NCI-H2081 treated with DMSO at 0.1 percent for 48 hours (cell line): ENCODE measurements around the gene WNK2.

Experiments used
- DNase-seq: peaks from one replicate; lab custom pipeline; 2025; lab: John Stamatoyannopoulos, UW

WNK2 gene

GRCh38 chr9:93185266-93186214, 1.6 kb downstream of the WNK2 start:
- no peak for DNase-seq

GRCh38 chr9:93186215-93186945, 2.4 kb downstream of the WNK2 start:
- DNase-seq, result no peak

GRCh38 chr9:93187047-93187446, 3.1 kb downstream of the WNK2 start:
- DNase-seq, result no peak

DNA sequence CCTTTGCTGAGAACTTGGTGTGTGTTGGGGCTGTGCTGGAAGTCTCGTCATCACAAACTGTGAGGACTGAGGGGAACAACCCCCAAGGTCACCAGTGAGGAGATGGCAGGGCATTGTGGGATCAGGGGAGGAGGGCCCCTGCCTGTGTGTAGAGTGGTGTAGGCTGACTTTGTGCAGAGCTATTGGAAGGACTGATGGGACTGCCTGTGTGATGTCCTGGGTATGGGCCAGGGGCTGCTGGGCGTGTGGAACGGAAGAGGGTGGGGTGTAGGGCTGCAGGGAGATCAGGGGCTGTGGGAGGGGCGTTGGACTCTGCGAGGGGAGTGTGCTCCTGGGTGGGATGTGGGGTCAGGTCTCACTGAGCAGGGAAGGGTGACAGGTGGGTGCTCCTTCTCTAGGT, 3.6 kb downstream of the WNK2 start:
- DNase-seq, result no peak

DNA sequence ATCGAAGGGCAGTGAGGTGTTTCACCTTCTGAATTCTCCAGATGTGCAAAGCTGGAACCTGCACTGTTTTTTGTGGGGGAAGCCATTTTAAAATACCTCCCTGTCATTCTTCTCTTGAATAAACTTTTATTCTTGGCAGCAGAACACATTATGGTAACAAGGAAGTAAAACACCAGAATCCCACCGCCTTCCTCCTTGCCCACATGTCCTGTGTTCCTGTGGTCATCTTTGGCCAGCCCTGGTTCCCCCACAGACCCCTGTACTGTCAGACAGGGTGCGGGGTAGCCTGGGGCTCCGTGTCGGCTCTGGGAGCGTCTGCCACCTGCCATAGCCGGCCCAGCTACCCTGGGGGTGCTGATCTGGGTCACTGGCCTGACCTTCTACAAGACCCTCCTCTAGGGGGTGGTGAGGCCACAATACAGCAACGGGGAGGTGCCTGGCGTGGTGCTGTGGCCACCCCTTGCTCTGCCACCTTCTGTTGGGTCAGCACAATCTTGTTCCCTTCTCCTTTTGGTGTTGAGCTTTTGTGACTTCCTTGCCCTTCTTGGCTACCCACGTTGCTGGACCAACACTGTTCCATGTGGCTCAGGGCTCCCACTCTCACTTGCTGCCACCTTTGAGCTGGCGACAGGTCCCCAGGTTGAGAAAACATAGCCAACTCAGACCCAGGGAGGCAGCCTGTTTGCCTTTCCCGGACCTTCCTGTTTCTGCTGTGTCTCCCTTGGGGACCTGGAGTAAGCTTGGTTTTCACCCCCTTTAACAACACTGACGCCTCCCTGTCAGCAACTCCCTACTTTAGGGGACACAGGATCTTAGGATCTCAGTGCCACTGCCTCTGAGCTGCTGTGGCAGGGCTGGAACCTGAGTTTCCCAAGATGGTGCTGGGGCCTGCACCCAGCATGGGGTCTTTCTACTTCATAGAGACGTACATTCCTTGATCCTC, 4.8 kb downstream of the WNK2 start:
- no peak for DNase-seq

DNA sequence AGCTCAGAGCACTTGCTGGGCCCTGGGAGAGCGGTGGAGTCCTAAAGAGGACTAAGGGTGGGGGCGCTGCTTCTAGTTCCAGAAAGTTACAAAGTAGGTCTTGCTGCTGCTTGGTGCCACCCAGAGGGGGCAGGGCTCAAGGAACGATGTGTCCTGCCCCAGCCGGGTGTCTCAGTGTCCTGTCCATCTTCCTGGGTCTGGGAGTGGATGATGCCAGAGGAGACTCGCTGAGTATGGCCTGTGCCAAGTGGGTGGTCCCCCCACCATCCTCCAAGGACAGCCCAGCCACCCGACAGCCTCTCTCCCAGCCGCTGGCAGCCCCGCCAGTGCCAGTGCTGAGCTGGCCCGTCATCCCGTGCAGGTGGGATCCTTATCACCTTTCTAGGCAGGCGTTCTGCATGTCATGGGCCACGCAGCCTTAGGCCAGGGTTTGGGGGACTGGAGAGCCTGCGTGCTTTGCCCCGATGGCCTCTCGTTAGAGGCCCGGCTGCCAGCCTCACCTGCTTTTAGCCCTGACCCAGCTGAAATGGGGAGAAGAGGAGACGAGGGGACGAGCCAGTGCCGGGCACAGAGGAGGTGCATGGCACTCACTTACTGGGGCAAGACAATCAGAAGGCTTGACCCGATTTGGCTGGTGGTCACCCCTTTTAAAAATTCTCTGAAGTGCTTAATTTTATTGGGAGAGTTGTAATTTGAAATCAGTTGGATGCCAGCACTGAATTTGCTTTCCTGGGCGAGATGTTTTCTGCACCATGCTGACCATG, 5.6 kb downstream of the WNK2 start:
- DNase-seq, result no peak

- DNase-seq, result no peak
Observed at GRCh38 chr9:93190133-93190525, 6.2 kb downstream of the WNK2 start.

GRCh38 chr9:93190656-93191353, 6.9 kb downstream of the WNK2 start:
- no peak for DNase-seq

- DNase-seq, result no peak
Observed at GRCh38 chr9:93191354-93191660, 7.4 kb downstream of the WNK2 start.

GRCh38 chr9:93192721-93193387, 8.9 kb downstream of the WNK2 start:
- DNase-seq, result no peak

- no peak for DNase-seq
Observed at GRCh38 chr9:93193388-93194220, 9.7 kb downstream of the WNK2 start.

DNA sequence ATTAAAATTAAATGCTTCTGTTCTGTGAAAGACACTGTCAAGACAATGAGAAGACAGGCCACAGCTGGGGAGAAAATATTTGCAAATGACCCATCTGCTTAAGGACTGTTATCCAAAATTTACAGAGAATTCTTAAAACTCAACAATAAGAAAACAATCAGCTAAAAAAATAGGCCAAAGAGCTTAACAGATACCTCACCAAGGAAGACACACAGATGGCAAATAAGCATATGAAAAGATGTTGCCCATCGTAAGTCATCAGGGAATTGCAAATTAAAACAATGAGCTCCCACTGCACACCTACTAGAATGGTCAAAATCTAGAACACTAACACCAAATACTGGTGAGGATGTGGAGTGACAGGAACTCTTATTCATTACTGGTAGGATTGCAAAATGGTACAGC, 10.3 kb downstream of the WNK2 start:
- no peak for DNase-seq

GRCh38 chr9:93194641-93195040, 10.7 kb downstream of the WNK2 start:
- DNase-seq, result no peak

- no peak for DNase-seq
Observed at GRCh38 chr9:93196096-93197055, 12.4 kb downstream of the WNK2 start.

DNA sequence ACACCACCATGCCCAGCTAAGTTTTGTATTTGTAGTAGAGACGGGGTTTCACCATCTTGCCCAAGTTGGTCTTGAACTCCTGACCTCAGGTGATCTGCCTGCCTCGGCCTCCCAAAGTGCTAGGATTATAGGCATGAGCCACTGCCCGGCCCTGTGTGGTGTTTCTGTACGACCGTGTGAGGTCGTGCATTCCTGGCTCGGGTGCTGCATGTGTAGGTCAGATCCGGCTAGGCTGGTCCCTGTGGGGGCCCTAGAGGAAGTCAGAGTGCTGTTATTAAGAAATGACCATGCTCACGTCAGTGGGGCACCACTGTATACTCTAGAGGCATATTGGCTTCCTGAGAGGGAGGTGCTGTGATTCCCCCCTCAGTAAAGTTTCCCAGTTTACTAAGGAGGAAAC, 13.7 kb downstream of the WNK2 start:
- DNase-seq, result no peak

GRCh38 chr9:93198117-93198837, 14.3 kb downstream of the WNK2 start:
- no peak for DNase-seq

GRCh38 chr9:93198838-93199625, 15.1 kb downstream of the WNK2 start:
- no peak for DNase-seq
